ENCODE results near the gene PAQR3.

- no peak for TF ChIP-seq CTCF (IDR thresholded peaks at IDR 0.05)
- no peak for TF ChIP-seq POLR2A (IDR thresholded peaks at IDR 0.05)
Observed at GRCh38 chr4:78907638-78908037, 31.6 kb downstream of the PAQR3 start.
